SKM-1 treated with dmso at 0.1 percent for 144 hours (cell line): ENCODE measurements around the gene TPTE.
"Not testable (repeated sequence)": the region's sequence is repeated elsewhere in the genome, so short reads cannot be mapped to it uniquely, and the experiment has no call there.

Experiments
- DNase-seq: peaks from one replicate; lab custom pipeline; 2025; ENCODE audit not compliant: unreplicated experiment; lab: John Stamatoyannopoulos, UW

TPTE gene

DNA sequence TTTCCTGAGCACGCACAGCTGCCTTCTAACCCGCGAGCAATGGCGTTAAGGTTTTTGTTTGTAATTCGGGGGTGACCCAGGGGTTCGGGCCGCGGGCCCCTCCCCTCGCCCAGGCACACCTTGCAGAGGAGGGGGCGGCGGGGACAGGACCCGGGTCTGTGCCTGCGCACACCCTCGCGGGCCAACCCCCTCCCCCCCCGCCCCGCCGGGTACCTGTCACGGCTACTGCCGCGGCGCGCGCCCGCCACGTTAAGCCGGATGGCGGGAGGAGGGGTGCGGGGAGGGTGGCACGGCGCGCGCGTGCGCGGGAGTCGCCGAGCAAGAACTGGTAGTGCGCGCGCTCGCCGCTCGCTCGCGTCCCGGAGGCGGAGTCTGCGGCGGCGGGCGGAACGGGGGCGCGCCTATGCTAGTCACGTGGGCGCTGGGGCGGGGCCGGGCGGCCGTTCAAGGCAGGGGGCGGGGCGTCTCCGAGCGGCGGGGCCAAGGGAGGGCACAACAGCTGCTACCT, at the start of gene TPTE:
Gene TPTE (plus strand): TSS at position 493 of the 508 bp plus-strand sequence. CDS start 17,141 bp downstream, outside the sequence.
- no peak for DNase-seq

DNA sequence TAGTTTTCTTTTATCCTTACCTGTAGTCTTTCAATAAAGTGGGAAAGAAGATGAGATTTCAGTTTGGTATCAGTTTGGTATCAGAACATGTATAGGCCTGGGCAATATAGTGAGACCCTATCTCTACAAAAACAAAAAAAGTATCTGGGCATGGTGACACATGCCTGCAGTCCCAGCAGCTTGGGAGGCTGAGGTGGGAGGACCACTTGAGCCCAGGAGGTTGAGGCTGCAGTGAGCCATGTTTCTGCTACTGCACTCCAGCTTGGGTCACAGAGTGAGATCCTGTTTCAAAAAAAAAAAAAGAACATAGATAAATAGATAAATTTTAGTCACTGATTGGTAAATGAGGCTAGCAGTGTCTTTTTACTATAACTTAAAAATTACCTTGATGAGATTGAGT, 49.4 kb upstream of the TPTE start:
- DNase-seq: not testable (repeated sequence)

DNA sequence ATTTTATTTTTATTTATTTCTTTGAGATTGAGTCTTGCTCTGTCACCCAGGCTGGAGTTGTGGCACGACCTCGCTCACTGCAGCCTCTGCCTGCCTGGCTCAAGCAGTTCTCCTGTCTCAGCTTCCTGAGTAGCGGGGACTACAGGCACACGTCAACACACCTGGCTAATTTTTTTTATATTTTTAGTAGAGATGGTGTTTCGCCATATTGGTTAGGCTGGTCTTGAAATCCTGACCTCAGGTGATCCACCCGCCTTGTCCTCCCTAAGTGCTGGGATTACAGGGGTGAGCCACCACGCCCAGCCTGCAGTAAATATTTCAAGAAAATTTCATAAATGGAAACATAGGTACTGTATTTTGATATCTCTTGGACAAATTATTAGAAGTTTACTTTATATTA, 43.6 kb upstream of the TPTE start:
- DNase-seq: not testable (repeated sequence)

DNA sequence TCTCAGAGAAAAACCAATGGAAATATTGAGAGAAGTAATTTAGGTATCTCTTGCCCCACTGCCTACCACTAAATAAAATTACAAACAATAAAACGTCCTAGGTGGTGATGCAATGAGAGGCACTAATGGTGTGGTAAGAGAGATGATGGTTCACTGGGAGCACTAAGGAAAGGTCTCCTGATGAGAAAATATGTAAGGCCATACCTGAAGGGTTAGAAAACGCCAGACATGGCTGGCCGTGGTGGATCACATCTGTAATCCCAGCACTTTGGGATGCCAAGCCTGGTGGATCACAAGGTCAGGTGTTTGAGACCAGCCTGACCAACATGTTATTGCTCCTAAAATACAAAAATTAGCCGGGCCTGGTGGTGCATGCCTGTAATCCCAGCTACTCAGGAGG, 41.5 kb upstream of the TPTE start:
- DNase-seq: not testable (repeated sequence)

DNA sequence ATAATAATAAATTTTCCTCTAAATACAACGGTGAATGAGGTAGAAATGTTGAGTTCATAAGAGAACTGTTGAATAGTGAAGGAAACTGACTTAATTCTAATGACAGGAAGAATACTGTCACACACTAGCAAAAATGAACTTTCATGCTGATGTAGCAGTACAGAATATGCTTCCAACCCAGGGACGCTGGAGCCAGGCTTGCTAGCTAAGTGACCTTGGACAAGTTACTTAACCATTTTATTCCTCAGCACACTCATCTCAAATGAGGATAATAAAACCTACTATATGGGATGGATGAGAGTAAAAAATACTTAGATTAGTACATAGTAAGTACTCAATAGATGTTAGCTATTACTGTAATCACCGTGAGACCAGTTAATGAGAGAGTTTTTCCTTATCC, 36.5 kb upstream of the TPTE start:
- not testable (repeated sequence) for DNase-seq

DNA sequence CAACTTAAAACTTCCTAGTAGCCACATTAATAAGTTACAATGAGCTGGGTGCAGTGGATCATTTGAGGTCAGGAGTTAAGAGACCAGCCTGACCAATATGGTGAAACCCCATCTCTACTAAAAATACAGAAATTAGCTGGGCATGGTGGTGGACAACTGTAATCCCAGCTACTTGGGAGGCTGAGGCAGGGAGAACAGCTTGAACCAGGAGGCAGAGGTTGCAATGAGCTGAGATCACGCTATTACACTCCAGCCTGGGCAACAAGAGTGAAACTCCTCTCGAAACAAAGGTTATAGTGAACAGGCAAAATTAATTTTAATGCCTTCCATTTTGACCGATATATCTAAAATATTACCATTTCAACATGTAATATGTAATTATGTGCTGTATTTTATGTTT, 30.9 kb upstream of the TPTE start:
- not testable (repeated sequence) for DNase-seq

DNA sequence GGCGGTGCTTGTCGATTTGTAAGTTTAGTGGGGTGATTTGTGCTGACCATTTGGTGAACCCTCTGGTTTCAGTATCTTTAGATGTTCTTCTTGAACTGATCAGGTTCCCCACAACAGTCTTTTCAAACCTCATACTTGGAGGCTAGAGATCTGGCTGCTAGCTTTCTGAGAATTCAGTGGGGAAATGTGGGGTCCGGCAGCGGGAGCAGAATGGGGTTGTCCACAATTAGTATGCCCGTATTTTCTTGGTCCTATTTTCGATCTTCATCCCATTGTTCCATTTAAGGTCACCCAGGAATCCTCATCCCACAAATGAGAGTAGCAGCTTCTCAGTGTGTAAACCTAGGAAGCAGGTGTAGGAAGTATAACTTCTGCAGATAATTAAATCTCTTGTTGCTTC, 10.3 kb upstream of the TPTE start:
- no peak for DNase-seq

DNA sequence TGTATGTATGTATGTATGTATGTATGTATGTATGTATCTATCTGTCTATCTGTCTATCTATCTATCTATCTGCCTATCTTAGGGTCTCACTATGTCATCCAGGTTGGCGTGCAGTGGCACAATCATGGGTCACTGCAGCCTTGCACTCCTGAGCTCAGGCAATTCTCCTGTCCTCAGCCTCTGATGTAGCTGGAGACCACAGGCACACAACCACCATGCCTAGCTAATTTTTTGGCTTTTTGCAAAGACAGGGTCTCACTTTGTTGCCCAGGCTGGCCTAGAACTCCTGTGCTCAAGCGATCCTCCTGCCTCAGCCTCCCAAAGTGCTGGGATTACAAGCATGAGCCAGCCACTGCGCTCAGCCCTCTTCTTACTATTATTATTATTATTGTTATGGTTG, 4.5 kb upstream of the TPTE start:
- DNase-seq: not testable (repeated sequence)

DNA sequence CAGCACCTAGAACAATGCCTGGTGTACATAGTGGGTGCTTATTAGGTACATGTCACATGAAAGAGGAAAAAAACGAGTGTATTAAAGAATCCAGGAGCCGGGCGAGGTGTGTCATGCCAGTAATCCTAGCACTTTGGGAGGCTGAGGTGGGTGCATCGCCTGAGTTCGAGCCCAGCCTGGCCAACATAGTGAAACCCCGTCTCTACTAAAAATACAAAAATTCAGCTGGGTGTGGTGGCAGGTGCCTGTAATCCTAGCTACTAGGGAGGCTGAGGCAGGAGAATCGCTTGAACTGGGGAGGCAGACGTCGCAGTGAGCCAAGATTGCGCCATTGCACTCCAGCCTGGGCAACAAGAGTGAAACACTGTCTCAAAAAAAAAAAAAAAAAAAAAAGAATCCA, 3.5 kb upstream of the TPTE start:
- not testable (repeated sequence) for DNase-seq

DNA sequence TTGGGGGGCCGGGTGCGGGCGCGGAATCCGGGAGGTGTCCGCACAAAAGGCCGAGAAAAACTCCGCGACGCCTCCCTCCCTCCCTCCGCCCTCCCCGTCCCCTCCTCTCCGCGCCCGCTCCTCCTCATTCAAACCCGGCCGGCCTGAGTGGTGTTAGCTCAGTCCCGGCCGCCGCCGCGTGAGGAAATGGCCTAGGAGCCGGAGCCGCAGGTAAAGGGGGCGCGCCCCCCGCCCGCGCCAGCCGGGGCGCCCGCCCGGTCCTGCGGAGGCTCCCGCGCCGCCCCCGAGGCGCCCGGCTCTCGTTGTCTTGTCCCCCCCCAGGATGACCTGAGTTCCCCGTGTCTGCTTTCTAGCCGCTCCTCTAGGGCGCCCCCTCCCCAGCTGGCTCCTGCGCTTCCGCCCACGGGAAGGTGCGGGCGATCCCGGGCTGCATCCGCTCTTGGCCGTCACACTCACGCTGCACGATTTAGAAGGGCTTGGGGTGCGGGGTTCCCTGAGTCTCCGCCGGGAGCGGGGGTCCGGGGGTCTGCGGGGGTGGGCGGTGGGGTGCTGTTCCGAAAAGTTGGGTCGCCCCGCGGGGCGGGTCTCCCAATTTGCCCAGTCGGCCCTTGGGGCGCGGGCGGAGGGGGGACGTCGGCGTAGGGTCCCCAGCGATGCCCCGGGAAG, 585 bp downstream of the TPTE start:
- DNase-seq: not testable (repeated sequence)

DNA sequence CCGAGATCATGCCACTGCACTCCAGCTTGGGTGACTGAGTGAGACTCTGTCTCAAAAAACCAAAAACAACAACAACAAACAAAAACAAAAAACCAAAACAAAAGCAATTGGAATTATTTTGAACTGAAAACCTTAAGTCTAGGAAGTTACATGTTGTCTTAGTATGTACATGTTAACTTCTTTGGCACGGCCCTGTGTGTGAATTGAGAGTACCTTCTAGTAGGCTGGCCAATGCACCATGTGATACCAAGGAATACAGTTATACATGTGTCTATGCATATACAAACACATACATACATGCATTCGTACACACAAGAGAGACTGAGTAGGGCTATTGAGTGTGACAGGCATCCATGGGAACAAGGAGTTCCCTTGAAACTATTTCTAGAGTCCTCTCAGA, 18.6 kb downstream of the TPTE start:
- no peak for DNase-seq

DNA sequence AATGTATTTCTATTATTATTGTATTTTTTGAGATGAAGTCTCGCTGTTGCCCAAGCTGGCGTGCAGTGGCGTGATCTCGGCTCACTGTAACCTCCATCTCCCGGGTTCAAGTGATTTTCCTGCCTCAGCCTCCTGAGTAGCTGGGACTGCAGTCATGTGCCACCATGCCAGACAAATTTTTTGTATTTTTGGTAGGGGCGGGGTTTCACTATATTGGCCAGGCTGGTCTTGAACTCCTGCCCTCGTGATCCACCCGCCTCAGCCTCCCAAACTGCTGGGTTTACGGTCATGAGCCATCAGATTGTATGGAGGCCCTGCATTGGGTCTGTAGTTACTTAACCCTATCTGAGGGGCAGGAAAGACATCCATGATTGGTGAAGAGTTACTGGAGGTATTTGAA, 23.0 kb downstream of the TPTE start:
- DNase-seq: not testable (repeated sequence)

DNA sequence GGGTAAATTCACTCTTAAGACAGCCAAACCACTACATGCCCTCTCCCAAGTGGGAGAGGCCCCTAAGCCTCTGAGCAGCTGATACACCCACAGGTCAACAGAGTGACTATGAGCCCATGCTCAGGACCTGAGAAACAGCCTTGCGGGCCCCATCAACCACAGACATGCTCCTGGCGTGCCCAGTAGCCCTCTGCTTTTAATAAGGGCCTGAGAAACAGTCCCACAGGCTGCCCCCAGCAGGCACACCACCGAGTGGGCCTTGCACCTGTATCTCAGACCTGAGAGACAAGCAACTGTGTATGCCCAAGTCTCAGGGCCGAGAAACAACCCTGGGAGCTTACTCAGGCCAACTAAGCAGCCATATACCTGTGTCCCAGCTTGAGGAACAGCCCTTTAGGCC, 26.5 kb downstream of the TPTE start:
- not testable (repeated sequence) for DNase-seq

DNA sequence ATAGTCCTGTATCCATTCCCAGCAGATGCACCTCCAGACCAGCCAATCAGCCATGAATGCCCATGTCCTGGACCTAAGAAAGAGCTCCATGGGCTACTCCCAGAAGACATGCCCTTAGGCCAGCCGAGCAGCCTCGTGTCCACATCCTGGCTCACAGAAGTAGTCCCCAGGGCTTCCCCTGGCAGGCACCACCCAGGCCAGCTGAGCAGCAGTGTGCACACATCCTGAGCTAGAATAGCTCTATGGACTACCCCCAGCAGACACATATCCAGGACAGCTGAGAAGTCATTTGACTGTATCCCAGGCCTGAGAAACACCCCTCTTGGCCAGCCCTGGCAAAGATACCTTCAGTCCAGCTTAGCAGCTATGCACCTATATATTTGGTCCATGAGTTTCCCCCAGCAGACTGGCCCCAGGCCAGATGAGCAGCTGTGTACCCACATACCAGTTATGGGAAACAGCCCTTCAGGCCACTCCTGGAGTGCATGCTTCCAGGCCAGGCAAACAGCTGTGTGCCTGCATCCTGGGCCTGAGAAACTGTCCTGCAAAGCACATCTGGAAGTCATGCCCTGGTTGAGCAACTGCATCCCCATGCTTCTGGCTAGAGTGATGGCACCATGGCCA, 27.1 kb downstream of the TPTE start:
- not testable (repeated sequence) for DNase-seq

DNA sequence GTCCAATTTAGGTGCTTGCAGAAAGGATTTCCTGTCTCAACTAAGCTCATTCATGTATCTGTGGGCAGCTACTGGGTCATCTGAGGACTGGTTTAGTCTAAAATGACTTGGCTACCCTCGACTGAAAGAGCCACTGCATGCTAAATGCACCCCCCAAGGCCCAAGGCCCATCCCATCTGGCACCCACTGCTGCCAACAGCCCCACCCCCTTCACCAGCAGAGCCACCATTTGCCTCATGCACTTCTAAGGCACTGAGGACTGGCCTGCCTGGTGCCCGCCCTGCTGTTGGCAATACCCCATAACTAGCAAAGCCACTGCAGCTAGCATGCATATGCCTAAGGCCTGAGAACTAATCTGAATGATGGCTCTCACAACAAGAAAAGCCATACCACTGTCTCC, 49.4 kb downstream of the TPTE start:
- DNase-seq: not testable (repeated sequence)

DNA sequence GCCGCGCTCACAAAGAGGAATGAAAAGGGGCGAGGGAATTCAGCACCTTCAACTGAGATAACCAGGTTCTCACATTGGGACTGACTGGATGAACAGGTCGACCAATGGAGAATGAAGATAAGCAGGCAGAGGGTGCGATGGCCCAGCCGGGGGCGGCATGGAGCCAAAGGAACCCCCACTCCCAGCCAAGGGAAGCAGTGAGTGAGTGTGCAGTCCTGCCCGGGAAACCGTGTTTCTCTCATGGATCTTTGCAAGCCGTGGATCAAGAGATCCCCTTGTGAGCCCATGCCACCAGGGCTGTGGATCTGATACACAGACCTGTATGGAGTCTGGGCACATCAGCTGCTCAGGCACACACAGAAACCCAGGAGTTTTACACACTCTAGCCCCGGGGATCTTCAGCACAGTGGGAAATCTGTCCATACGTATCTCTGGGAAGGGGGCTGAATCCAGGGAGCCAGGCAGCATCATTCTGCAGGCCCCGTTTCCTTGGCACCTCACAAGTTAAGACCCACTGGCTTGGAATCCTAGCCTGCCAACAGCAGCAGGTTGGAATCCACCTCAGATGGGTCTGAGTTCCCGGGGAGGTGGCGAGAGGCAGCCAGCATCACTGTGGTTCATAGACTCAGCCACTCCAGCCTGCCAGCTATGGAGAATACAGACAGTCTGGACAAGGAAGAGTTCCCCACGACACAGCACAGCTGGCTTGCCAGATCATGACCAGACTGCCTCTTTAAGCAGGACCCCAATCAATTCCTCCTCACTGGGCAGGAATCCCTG, 53.3 kb downstream of the TPTE start:
- DNase-seq: not testable (repeated sequence)

DNA sequence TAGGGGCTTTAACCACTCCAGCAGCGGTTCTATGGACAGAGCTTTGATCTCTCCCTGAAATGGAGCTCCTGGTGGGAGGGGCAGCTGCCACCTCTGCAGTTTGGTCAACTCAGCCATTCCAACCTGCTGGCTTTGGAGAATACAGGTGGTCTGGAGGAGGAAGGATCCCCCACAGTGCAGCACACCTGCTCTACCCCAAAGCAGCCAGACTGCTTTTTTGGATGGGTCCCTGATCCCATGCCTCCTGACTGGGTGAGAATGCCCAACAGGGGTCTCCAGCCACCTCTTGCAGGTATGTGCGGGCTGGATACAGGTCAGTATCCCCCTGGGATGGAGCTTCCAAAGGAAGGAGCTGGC, 53.9 kb downstream of the TPTE start:
- no peak for DNase-seq

DNA sequence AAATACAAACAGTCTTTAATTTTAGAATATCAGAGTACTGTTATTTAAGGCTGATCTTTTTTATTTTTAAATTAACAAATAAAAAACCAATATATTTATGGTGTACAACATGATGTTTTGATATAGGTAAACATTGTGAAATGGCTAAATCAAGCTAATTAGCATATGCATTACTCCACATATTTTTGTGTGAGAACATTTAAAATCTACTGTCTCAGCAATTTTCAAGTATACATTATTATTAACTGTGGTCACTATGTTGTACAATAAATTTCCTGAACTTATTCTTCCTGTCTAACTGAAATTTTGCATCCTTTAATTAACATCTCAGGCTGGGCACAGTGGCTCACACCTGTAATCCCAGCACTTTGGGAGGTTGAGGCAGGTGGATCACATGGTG, 57.5 kb downstream of the TPTE start:
- DNase-seq: not testable (repeated sequence)

DNA sequence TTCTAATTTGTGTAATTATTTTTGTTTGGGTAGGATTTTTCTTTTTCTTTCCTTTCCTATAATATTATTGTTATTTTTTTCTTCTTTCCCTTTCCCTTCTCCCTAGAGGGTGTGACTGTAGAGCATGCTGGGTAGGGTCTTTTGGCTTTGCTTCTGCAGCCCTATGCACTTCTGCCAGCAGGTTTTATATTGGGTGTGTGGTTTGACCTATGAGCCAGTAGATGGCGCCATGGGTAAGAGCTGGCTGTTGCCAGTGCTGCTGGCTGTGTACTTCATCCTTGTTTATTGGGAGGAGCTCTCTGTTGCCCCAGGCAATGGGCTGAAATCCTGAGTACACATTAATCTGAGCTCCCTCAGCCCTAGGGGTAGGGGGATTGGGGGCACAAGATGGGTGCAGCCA, 67.7 kb downstream of the TPTE start:
- not testable (repeated sequence) for DNase-seq

DNA sequence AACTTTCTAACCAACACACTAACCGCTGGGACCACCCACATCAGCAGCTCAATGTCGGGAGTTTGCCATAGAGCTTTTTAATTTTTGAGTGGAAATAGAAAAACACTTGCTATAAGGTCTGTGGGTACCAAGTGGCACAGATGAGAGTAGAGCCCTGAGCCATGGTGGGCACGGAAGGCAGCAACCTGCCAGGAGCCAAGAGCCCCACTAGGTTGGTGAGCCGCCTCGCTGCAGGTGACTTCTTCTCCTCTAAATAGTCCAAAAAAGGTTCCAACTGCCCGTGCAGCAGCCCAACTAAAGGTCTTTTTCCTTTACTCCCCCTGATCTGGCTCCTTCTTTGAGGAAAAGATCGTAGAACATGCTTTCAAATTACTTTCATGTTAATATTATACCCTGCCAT, 85.7 kb downstream of the TPTE start:
- DNase-seq: not testable (repeated sequence)

DNA sequence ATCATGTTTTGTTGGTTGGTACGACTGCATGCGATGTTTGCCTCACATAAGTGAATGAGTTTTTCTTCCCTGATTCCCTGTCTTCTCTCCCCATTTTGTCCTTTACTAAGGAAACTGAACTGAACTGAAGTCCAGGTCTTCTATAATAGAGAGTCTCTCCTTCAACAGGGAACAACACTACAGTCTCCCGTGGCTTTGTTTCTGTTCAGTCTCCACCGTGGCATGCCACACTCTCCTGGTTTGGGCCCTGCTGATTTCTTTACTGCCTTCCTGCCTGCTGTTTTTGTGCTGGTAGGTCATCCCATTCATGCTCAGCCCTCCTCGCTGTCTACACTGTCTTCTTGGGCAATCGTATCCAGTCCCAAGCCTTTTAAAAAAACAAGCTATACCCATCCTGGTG, 92.9 kb downstream of the TPTE start:
- not testable (repeated sequence) for DNase-seq

DNA sequence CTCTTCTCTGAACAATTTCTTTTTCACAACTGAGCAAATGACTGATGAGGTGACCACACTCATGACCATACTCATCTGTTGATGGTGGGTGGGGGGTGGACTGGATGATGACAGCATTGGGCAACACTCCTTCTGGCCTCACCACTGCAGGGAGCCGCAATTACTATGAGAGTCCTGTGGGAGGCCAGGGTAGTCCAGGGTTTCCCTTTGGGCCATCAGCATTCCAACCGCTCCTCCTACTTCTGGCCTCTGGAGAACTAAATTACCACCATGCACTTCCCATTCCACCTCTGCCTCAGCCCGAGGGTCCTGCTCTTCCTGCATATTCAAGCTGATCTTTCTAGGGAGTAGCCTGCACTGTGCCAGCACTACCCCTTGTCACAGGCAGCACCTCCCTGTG, 94.7 kb downstream of the TPTE start:
- not testable (repeated sequence) for DNase-seq
